Activated CD8-positive, alpha-beta T cell treated with anti-CD3 and anti-CD28 coated beads for 36 hours (primary cell): ENCODE measurements around the gene CSNK2A2. TPM values are rescaled to one million over a fixed set of nuclear protein-coding genes. Genes with fewer than 3 reads are reported as not detected.

Source experiments
- ATAC-seq: fragments of 200-7000 bp; cut with Tn5 transposase; one replicate; pipeline ENCODE4 v1.10.0; 2021; ENCODE audit warnings: mild to moderate bottlenecking, moderate library complexity
- CTCF ChIA-PET: fragments of 350-600 bp; sonication (Branson Sonifier 250); formaldehyde crosslinking; loops from one replicate; lab custom pipeline; 2021; ENCODE audit warnings: antibody characterized with exemption; lab: Charles Lee
- POLR2A ChIA-PET: fragments of 350-600 bp; sonication (Branson Sonifier 250); formaldehyde crosslinking; loops from one replicate; lab custom pipeline; 2021; ENCODE audit warnings: antibody characterized with exemption; lab: Charles Lee
- DNase-seq: peaks from one replicate; pipeline ENCODE4 v3.0.0-alpha.2; 2020
- H3K27ac Mint-ChIP-seq: one replicate; pipeline ENCODE4 v1.8.0; 2021; ENCODE audit warnings: mild to moderate bottlenecking, mixed read lengths
- H3K27me3 Mint-ChIP-seq: one replicate; pipeline ENCODE4 v1.8.0; 2021; ENCODE audit warnings: mixed read lengths
- H3K36me3 Mint-ChIP-seq: one replicate; pipeline ENCODE4 v1.8.0; 2021; ENCODE audit warnings: low read depth, mixed read lengths
- H3K4me1 Mint-ChIP-seq: one replicate; pipeline ENCODE4 v1.8.0; 2021; ENCODE audit warnings: low read depth, mixed read lengths
- H3K4me3 Mint-ChIP-seq: one replicate; pipeline ENCODE4 v1.8.0; 2021; ENCODE audit warnings: mild to moderate bottlenecking, moderate library complexity, mixed read lengths
- H3K9me3 Mint-ChIP-seq: one replicate; pipeline ENCODE4 v1.8.0; 2021; ENCODE audit warnings: mixed read lengths
- CTCF ChIP-seq: fragments of 200-600 bp; IDR thresholded peaks from one replicate; pipeline ENCODE4 v1.8.0; 2022; ENCODE audit warnings: antibody characterized with exemption, mild to moderate bottlenecking
- intact Hi-C: fragments of 100-400 bp; cut with micrococcal nuclease; formaldehyde crosslinking; loops from one replicate; pipeline ENCODE4 v1.10.0; 2022
- total RNA-seq, 2 experiments: library from RNA; stranded (reverse); gene quantifications; one replicate each; pipeline ENCODE4 v1.2.3, GENCODE V29; 2021

Gene CSNK2A2
- total RNA-seq, 2 experiments from 2014 or later = 97.5 to 99.0 TPM

GRCh38 chr16:58200004-58200797 is 2.3 kb upstream of the CSNK2A2 start:
- Mint-ChIP-seq H3K9me3 (no peaks in the 10 kb centered on the region), H3K27me3 (peaks cover 9% of the 10 kb centered on the region), H3K4me3 (no peak overlapping the region), H3K36me3 (peaks cover 13% of the 10 kb centered on the region), H3K4me1 (peaks cover 23% of the 10 kb centered on the region), H3K27ac (no peak overlapping the region)
- ChIA-PET CTCF (interaction anchor here (0.6 kb wide), 1 partner anchor 99 kb away, joined by 3 read pairs; no protein-coding TSS in a partner anchor), POLR2A (no interaction called here)
- DNase-seq = no peak
- no peak for ATAC-seq
- TF ChIP-seq CTCF = no peak
- intact Hi-C loops = no loop called here

- no peaks in the 10 kb centered on the region for H3K9me3 Mint-ChIP-seq
- no peak for ATAC-seq
- H3K27me3 Mint-ChIP-seq = peaks cover 9% of the 10 kb centered on the region
- intact Hi-C loops = no loop called here
- peak overlapping the region; percentile 72 for H3K4me3 Mint-ChIP-seq
- CTCF ChIA-PET = interaction anchor here (0.7 kb wide), 3 partner anchors 8 to 13 kb away, joined by 3 to 4 read pairs (median 3); no protein-coding TSS in a partner anchor
- H3K4me1 Mint-ChIP-seq = peaks cover 34% of the 10 kb centered on the region
- POLR2A ChIA-PET = interaction anchor here (1.0 kb wide), 1 partner anchor 9 kb away, joined by 3 read pairs; no protein-coding TSS in a partner anchor
- DNase-seq = no peak
- H3K27ac Mint-ChIP-seq = peak overlapping the region; percentile 16
- H3K36me3 Mint-ChIP-seq = peaks cover 21% of the 10 kb centered on the region
- no peak for TF ChIP-seq CTCF
Observed at GRCh38 chr16:58198803-58199411, 1.0 kb upstream of the CSNK2A2 start.

- ChIA-PET CTCF (interaction anchor here (1.1 to 2.2 kb wide), 4 partner anchors 10 to 68 kb away, joined by 4 to 8 read pairs (median 6); partner anchors contain the start of gene CFAP20), POLR2A (interaction anchor here (0.9 to 1.8 kb wide), 4 partner anchors 9 to 198 kb away, joined by 3 to 5 read pairs (median 4); partner anchors contain the start of gene ZNF319)
- H3K36me3 Mint-ChIP-seq = peaks cover 28% of the 10 kb centered on the region
- H3K9me3 Mint-ChIP-seq = no peaks in the 10 kb centered on the region
- peak; percentile 40 for ATAC-seq
- intact Hi-C loops = no loop called here
- DNase-seq = peak; percentile 5
- H3K4me3 Mint-ChIP-seq = peak overlapping the region; percentile 96
- peaks cover 45% of the 10 kb centered on the region for H3K4me1 Mint-ChIP-seq
- peaks cover 7% of the 10 kb centered on the region for H3K27me3 Mint-ChIP-seq
- TF ChIP-seq CTCF = no peak
- H3K27ac Mint-ChIP-seq = peak overlapping the region; percentile 80
Observed at GRCh38 chr16:58197314-58198012, 443 bp downstream of the CSNK2A2 start.

- CTCF ChIA-PET = interaction anchor here (1.1 to 2.2 kb wide), 4 partner anchors 9 to 67 kb away, joined by 4 to 8 read pairs (median 6); partner anchors contain the start of gene CFAP20
- POLR2A ChIA-PET = interaction anchor here (0.9 to 1.8 kb wide), 4 partner anchors 9 to 197 kb away, joined by 3 to 5 read pairs (median 4); partner anchors contain the start of gene ZNF319
- H3K9me3 Mint-ChIP-seq = no peaks in the 10 kb centered on the region
- DNase-seq (peak; percentile 8), ATAC-seq (no peak)
- H3K27ac Mint-ChIP-seq = peak overlapping the region; percentile 80
- H3K27me3 Mint-ChIP-seq = peaks cover 3% of the 10 kb centered on the region
- TF ChIP-seq CTCF = no peak
- peaks cover 48% of the 10 kb centered on the region for H3K4me1 Mint-ChIP-seq
- intact Hi-C loops = no loop called here
- H3K36me3 Mint-ChIP-seq = peaks cover 31% of the 10 kb centered on the region
- peak overlapping the region; percentile 96 for H3K4me3 Mint-ChIP-seq
Observed at GRCh38 chr16:58196898-58197313, 1.0 kb downstream of the CSNK2A2 start.
